Loucy (cell line): ENCODE results near the gene PTPRT.

ENCODE experiments used
- EZH2phosphoT487 ChIP-seq: fragments of 200-600 bp; IDR thresholded peaks from 2 replicates; pipeline ENCODE4 v1.6.1; 2018; ENCODE audit warnings: antibody characterized with exemption, mild to moderate bottlenecking, moderate library complexity, borderline replicate concordance
- TF ChIP-seq, protein P1 (sequence below): fragments of 200-600 bp; sonication (generic); conservative IDR thresholded peaks from 2 replicates; pipeline ENCODE4 v1.5.1; 2014; ENCODE audit warnings: mild to moderate bottlenecking, antibody characterized with exemption, low read length

DNA sequence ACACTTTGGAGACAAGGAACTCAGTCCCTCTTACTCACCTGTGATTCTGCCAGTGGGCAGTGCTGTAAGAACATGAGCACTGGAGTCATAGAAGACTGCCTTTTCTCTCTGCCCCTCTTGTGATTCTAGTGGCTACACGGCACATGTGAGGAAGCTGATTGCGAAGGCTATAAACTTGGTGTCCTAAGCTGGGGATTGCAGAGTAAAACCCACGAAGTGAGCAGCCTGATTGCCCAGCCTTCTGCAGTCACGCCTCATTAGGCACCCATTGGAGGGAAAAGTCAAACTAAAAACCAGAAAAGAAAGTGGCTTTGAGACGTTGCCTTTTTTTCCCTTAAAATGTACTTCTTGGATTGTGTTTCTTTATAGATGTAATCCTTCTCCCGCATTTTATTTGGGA lies 823.1 kb downstream of the PTPRT start:
- TF ChIP-seq, protein P1, sequence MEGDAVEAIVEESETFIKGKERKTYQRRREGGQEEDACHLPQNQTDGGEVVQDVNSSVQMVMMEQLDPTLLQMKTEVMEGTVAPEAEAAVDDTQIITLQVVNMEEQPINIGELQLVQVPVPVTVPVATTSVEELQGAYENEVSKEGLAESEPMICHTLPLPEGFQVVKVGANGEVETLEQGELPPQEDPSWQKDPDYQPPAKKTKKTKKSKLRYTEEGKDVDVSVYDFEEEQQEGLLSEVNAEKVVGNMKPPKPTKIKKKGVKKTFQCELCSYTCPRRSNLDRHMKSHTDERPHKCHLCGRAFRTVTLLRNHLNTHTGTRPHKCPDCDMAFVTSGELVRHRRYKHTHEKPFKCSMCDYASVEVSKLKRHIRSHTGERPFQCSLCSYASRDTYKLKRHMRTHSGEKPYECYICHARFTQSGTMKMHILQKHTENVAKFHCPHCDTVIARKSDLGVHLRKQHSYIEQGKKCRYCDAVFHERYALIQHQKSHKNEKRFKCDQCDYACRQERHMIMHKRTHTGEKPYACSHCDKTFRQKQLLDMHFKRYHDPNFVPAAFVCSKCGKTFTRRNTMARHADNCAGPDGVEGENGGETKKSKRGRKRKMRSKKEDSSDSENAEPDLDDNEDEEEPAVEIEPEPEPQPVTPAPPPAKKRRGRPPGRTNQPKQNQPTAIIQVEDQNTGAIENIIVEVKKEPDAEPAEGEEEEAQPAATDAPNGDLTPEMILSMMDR, result no peak
- no peak for TF ChIP-seq EZH2phosphoT487
